HG02798 (cell line): ENCODE data around the gene SLC43A1.
"Not testable (repeated sequence)": the region's sequence is repeated elsewhere in the genome, so short reads cannot be mapped to it uniquely, and the experiment has no call there.

ENCODE experiments used
- ATAC-seq: cut with Tn5 transposase; IDR thresholded peaks from one replicate; pipeline ENCODE4 v1.9.1; 2021; ENCODE audit warnings: mild to moderate bottlenecking; ENCODE audit not compliant: unreplicated experiment, poor library complexity

The SLC43A1 gene

GRCh38 chr11:57463671-57464538 lies 51.6 kb downstream of the SLC43A1 start:
- ATAC-seq: no peak

GRCh38 chr11:57462597-57462996 lies 52.9 kb downstream of the SLC43A1 start:
- ATAC-seq: no peak

- no peak for ATAC-seq
These were observed 53.5 kb downstream of the SLC43A1 start for GRCh38 chr11:57461841-57462489.

GRCh38 chr11:57460758-57461749 lies 54.4 kb downstream of the SLC43A1 start:
- ATAC-seq: no peak

- ATAC-seq: peak; percentile 34
These were observed 55.3 kb downstream of the SLC43A1 start, which contains the start of gene RTN4RL2 for GRCh38 chr11:57460022-57460757. RTN4RL2 (plus strand) TSS chr11:57460528; CDS start chr11:57460866, 338 bp downstream.

- peak; percentile 29 for ATAC-seq
These were observed 56.1 kb downstream of the SLC43A1 start for GRCh38 chr11:57459164-57460021.

- ATAC-seq: no peak
These were observed 56.9 kb downstream of the SLC43A1 start for GRCh38 chr11:57458410-57459163.

- no peak for ATAC-seq
These were observed 57.5 kb downstream of the SLC43A1 start for GRCh38 chr11:57458060-57458409.

GRCh38 chr11:57457643-57458023 lies 57.9 kb downstream of the SLC43A1 start:
- ATAC-seq: peak; percentile 26

- peak; percentile 75 for ATAC-seq
These were observed 58.4 kb downstream of the SLC43A1 start for GRCh38 chr11:57456960-57457642.

GRCh38 chr11:57453543-57454177 lies 61.8 kb downstream of the SLC43A1 start:
- no peak for ATAC-seq

GRCh38 chr11:57446055-57446454 lies 69.4 kb downstream of the SLC43A1 start:
- no peak for ATAC-seq

GRCh38 chr11:57445122-57445394 lies 70.4 kb downstream of the SLC43A1 start:
- not testable (repeated sequence) for ATAC-seq

GRCh38 chr11:57444362-57445121 lies 71.0 kb downstream of the SLC43A1 start:
- no peak for ATAC-seq

- no peak for ATAC-seq
These were observed 74.6 kb downstream of the SLC43A1 start for GRCh38 chr11:57440744-57441414.

GRCh38 chr11:57439786-57440185 lies 75.7 kb downstream of the SLC43A1 start:
- no peak for ATAC-seq
